ENCODE data around the gene AURKAIP1.

The AURKAIP1 gene

GRCh38 chr1:1331068-1331965 lies 43.7 kb downstream of the AURKAIP1 start, which contains the start of gene TAS1R3:
Gene TAS1R3 (plus strand): TSS chr1:1331280. CDS start chr1:1331346, 66 bp downstream.
- DNase-seq, result no peak

GRCh38 chr1:1330366-1331067 lies 44.5 kb downstream of the AURKAIP1 start:
- DNase-seq, result no peak

- DNase-seq, result no peak
Observed at GRCh38 chr1:1329304-1330210, 45.5 kb downstream of the AURKAIP1 start.

GRCh38 chr1:1328254-1328653 lies 46.8 kb downstream of the AURKAIP1 start:
- no peak for DNase-seq

- no peak for DNase-seq
Observed at GRCh38 chr1:1327291-1327690, 47.7 kb downstream of the AURKAIP1 start.

GRCh38 chr1:1326075-1326605 lies 48.9 kb downstream of the AURKAIP1 start:
- no peak for DNase-seq

GRCh38 chr1:1325288-1326074 lies 49.5 kb downstream of the AURKAIP1 start:
- DNase-seq, result no peak

GRCh38 chr1:1324524-1325287 lies 50.3 kb downstream of the AURKAIP1 start, which contains the start of the genes CPTP and INTS11:
Gene CPTP (plus strand): TSS chr1:1324802. CDS start chr1:1326911, 2,109 bp downstream.
Gene INTS11 (minus strand): TSS chr1:1324660. CDS start chr1:1324608, 52 bp downstream.
- peak; percentile 96 for DNase-seq

- DNase-seq, result no peak
Observed at GRCh38 chr1:1324084-1324523, 50.9 kb downstream of the AURKAIP1 start.

Measured in CD4-positive, alpha-beta T cell treated with Interleukin-10 for 1 hour (primary cell).